NCI-H1092 (cell line): ENCODE measurements around the gene ETNPPL.

Experiments used
- DNase-seq: peaks from one replicate; lab custom pipeline; 2025; lab: John Stamatoyannopoulos, UW

ETNPPL gene

DNA sequence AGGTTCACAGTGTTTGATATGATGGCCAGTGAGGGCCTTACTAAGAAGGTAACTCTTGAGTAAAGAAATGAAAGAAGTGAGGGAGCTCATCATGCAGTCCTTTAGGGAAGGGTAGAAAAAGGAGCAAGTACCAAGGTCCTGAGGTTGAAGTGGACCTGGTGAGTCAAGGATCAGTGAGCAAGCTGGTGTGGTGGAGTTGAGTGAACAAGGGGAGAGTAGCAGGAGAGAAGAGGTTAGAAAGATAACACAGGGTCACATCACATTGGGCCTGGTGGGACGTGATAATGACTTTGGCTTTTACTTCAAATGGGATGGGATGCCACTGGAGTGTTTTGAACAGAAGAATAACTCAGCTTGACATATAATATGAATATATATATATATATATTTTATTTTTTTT, 67.8 kb downstream of the ETNPPL start:
- DNase-seq = no peak

DNA sequence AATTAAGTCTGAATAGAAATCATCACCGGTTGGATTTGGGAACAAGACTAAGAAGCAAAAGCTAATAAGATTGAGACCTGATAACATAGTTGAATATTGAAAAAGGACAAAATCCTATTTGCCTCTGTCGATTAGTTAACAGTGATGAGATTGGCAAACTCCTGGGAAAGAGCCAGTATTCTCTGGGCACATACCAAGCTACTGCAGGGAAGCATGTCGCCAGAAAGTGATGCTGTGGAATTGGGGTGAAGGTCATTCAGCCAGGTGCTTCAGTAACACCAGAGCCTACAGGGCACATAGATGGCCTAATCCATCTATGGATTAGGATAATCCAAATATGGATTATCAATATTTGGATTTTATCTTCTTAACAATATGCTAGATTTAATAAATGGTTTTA, 68.4 kb downstream of the ETNPPL start:
- no peak for DNase-seq

DNA sequence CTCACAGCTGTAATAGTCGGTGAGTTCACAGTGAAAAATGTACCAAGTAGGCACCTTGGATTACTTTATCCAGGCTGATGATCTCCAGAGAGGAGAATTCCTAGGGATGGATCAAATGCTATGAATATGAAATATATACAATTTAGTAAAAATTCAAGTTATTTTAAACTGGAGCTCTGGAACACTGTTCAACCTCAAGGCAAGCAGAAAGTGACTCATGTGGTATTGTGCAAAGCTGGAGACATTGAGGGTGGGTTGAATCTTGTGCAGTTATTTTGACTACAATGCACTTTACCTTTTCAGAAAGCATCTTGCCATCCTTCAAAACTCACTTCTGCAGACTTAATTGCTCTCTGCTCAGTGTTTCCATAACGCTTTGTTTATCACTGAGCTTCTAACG, 69.0 kb downstream of the ETNPPL start:
- DNase-seq = no peak

DNA sequence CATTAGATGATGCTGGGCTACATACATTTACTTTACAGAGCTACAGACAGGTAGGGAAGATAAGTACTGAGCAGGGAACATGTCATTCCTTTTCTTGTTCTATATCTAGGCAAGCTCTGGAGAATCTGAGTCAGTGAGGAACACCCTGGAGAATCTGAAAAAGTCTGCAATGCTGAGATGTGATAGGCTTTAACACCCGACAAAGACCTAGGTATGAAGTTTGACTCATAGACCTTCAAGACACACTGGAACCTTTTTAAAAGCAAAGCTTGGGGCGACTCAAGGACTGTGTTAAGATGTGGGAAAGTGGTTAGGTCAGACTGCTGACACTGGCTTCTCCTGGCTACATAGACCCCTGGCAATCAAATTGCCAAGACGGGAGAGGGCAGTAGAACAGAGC, 69.6 kb downstream of the ETNPPL start:
- no peak for DNase-seq
